Measurements from ENCODE around the gene ITPK1.
"Not testable (repeated sequence)": the region's sequence is repeated elsewhere in the genome, so short reads cannot be mapped to it uniquely, and the experiment has no call there.

Gene ITPK1

GRCh38 chr14:93106541-93107156 lies 9.1 kb downstream of the ITPK1 start:
- DNase-seq (ENCODE audit: insufficient read length, low spot score) (no peak), FAIRE-seq (no peak)

GRCh38 chr14:93105856-93106255 lies 9.9 kb downstream of the ITPK1 start:
- not testable (repeated sequence) for DNase-seq (ENCODE audit: insufficient read length, low spot score); FAIRE-seq

- no peak for FAIRE-seq
Measured at GRCh38 chr14:93105362-93105761, 10.4 kb downstream of the ITPK1 start.

DNA sequence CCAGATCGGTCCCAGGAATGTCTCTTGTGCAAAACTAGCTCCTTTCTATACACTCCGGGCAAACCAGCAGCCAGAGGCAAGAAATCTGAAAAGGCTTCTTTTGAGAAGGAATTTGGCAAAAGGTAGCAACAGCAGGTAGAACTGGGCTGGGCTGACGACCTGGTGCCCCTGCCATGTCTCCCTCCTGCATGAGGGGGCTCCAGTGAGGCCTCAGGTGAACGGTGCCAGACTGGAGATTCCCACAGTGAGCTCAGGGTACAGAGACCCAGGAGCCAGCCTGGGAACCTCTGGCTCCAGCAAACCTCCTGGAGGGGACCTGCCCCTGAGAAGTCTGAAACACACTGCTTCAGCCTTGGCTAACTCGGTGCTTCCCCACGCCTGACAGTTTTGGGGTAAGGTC lies 10.8 kb downstream of the ITPK1 start:
- no peak for FAIRE-seq

More at GRCh38 chr14:93105362-93105761, 10.4 kb downstream of the ITPK1 start:
- peak; percentile 39 for DNase-seq (ENCODE audit: insufficient read length, low spot score)

DNA sequence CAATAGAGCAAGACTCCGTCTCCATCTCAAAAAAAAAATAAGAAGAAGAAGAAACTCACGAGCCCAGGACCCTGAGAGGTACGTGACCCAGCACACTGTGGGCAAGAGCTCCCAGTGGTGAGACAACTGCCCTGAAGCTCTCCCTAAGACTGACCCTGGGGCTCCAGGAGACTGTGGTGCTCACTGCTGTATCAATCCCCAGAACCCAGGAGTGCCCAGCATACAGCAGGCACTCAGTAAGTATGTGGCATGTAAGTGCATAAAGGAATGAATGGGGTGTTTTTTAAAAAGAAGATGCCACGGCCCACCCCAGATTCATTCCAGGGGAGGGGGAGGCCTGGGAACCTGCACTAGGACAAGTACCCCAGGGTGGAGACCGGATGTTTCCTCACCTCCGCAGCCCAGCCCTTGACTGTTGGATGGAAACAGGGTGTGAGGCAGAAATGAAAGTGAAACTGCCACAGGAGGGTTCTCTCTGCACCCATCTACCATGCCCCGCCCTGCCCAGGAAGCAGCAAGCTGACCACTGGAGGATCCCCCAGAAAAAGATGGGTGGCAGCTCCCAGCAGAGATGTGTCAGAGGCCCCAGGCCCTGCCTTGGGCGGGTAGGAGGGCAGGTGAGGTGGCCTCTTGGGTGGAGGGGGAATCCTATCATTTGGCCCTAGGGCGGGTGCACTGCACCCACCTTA lies 12.2 kb downstream of the ITPK1 start:
- FAIRE-seq (no peak), DNase-seq (ENCODE audit: insufficient read length, low spot score) (peak; percentile 58)

More for the DNA sequence above, 10.8 kb downstream of the ITPK1 start:
- DNase-seq (ENCODE audit: insufficient read length, low spot score) = no peak

GRCh38 chr14:93102141-93102540 lies 13.6 kb downstream of the ITPK1 start:
- FAIRE-seq = no peak

DNA sequence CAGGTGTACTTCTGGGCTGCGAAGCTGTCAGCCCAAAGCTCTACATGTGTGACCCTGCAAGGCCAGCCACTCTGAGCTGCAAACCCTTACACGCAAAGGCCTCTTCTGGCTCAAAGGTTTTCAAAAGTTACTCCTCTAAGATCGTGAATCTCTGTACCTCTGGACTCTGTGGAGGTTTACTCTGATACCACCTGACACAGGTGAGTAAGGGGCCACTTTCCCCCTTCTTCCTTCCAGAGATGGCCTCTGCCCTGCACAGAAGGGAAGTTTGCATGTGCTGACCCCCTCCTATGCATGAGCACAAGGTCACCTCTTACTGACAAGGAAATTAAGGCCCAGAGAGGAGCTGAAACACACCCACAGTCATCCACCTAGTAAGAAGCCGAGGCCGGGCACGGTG lies 14.5 kb downstream of the ITPK1 start:
- DNase-seq (ENCODE audit: insufficient read length, low spot score) (no peak), FAIRE-seq (no peak)

More at GRCh38 chr14:93102141-93102540, 13.6 kb downstream of the ITPK1 start:
- DNase-seq (ENCODE audit: insufficient read length, low spot score) = no peak

DNA sequence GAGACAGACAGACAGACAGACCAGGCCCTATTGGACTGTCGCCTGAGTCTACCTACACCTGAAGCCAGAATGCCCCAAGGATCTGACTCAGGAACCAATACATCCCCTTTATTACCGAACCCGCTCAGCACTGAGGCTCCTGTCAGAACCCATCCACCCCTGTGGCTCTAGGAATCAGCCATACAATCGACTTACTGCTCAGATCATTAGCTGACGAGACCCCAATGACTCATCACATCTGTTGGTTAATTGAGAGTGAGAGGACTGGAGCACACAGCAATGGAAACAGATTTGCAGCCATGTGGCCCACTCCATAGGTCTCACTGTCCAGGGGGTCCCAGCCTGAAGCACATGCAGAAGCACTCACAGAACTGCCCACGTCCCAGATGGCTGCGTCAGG lies 15.2 kb downstream of the ITPK1 start:
- no peak for DNase-seq (ENCODE audit: insufficient read length, low spot score)
- FAIRE-seq = peak; percentile 54

DNA sequence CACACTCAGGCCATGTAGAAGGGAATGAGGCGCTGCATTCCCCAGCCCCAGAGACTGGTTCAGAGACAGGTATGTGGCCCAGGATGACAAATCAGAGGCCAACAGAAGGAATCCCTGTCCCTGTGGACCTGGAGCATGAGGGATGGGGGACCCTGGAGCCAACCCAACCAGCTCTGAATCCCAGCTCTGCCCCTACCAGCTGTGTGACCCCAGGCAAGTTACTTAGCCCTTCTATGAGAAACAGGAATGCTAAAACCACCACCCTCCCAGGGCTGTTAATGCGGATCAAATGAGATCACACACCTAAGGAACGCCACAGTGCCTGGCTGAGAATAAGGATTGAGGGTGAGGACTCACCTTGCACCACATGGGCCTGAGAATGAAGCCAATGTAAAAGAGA lies 15.6 kb downstream of the ITPK1 start:
- FAIRE-seq = peak; percentile 95
- no peak for DNase-seq (ENCODE audit: insufficient read length, low spot score)

DNA sequence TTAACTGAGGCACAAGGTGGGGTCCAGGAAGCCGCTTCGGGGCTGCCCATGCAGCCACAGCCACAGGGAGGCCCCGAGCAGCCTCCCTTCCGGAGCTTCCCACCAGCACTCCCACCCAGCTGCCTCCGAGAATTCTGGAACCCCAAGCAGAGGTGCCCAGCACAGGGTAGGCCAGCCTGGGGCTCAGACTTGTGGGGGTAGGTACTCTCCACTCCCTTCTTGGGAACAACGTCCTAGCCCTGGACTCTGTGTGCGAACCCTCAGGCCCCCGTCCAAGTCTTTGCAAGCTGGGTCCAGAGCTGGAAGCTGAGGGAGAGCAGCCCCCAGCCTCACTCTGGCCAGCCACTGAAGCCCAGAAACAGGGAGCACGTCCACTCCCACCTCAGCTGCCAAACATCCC lies 16.1 kb downstream of the ITPK1 start:
- DNase-seq (ENCODE audit: insufficient read length, low spot score) (no peak), FAIRE-seq (no peak)

- DNase-seq (ENCODE audit: insufficient read length, low spot score) (no peak), FAIRE-seq (no peak)
Measured at GRCh38 chr14:93099196-93099595, 16.5 kb downstream of the ITPK1 start.

DNA sequence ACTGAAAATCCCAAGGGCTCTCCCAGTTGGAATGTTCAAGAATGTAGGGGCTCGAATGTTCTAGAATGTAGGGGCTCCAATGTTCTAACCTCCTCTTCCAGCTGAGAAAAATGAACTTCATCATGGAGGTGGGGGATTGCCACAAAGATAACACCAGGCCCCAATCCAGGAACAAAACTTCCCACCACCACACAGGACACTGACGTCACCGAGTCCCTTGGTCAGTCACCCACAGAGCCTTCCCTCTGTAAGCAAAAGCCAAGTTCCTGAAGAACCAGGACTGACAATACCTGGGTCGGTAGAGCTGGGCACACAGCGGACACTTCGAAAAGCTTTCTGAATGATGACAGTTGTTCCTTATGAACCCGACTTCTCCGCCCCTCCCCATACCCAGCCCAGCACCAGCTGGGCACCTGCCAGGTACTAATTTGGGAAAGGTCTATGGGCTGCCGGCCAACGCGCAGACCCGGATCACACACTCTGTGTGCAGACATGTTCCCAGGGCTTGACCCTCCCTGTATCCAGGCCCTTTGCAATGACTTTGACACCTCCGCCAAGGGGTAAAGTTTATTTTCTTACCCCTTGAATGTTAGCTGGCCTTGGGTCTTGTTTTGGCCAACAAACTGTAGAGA lies 18.9 kb downstream of the ITPK1 start:
- FAIRE-seq (no peak), DNase-seq (ENCODE audit: insufficient read length, low spot score) (no peak)

DNA sequence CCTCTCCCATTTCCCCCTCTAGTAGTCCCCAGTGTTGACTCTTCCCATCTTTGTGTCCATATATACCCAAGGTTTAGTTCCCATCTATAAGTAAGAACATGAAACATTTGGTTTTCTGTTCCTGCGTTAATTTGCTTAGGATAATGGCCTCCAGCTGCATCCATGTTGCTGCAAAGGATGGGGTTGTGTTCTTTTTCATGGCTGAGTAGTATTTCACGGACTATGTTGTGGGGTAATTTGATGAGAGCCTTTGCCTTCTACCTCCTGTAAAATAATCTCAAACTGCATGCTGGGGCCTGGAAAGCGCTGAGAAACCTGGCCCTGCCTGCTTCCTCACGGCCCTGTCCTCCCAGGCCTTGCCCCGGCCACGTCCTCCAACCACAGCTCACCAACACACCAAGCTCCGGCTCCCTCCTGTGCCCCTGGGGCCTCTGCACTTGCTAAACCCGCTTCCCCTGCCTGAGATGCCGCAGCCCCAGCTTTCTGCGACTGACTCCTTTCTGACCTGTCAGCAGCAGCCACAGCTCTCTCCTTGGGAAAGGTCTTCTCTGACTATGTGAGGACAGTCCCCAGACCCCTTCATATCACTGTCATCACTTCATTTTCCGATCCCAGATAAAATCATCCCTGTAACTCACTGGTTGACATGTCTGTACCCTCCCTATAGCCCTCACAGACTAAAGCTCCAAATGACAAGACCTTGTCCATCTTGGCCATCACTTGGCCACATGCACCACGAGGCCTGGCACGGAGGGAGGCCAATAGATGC lies 19.8 kb downstream of the ITPK1 start:
- DNase-seq (ENCODE audit: insufficient read length, low spot score) (no peak), FAIRE-seq (no peak)

DNA sequence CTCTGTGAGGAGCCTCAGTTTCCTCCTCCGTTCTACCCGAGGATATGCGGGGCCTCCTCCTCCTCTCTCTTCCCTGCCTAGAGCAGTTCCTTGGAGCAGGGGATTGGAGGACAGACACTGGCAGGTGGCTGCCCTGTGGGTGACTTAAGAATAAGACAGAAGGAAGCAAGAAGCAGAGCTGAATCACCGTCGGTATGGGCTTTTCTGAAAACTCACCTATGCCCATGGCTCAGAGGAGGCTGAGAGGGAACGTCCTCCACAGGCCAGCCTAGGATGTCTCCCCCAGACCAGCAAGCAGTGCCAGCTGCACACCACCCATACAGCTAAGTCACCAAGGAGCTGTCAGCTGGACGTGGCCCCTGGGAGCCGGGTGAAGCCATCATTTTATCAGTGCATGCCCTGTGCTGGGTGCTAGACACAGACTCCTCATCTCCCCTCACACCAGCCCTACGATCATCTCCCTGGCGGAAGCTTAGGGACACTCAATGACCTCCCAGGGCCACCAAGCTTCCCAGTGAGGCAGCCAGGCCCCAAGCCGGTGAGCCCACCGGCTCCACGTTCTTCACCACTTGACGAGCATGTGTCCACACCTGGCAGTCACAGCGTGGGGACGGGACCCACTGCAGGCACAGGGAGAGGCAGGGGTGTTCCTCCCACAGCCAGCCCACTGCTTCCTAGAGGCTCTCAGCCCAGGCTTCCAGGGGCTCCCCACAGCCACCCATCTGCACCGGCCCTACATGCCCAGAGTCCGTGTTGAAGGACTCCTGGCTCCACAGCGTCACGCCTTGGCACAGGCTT lies 21.4 kb downstream of the ITPK1 start:
- FAIRE-seq (no peak), DNase-seq (ENCODE audit: insufficient read length, low spot score) (no peak)

GRCh38 chr14:93092606-93093556 lies 22.8 kb downstream of the ITPK1 start:
- FAIRE-seq (no peak), DNase-seq (ENCODE audit: insufficient read length, low spot score) (no peak)

DNA sequence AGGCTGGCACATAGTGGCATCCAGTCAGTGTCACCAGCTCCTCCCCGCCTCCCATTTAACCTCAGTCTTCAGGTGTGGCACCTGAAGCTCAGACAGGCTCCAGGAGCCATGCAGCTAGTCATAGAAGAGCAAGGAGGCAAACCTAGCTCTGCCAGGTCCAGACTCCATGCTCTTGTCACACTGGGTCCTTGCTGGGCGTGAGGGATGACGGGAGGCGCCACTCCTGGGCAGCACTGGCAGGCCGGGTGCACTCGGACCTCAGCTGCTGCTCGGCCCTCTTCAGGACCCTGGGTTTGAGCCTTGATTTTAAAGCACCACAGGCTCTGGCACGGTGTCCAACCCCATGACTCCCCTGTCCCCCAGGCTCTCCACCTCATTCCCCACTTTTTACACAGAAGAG lies 24.1 kb downstream of the ITPK1 start:
- FAIRE-seq = no peak
- no peak for DNase-seq (ENCODE audit: insufficient read length, low spot score)

- DNase-seq (ENCODE audit: insufficient read length, low spot score) = no peak
- FAIRE-seq = no peak
Measured at GRCh38 chr14:93090826-93091555, 24.7 kb downstream of the ITPK1 start.

DNA sequence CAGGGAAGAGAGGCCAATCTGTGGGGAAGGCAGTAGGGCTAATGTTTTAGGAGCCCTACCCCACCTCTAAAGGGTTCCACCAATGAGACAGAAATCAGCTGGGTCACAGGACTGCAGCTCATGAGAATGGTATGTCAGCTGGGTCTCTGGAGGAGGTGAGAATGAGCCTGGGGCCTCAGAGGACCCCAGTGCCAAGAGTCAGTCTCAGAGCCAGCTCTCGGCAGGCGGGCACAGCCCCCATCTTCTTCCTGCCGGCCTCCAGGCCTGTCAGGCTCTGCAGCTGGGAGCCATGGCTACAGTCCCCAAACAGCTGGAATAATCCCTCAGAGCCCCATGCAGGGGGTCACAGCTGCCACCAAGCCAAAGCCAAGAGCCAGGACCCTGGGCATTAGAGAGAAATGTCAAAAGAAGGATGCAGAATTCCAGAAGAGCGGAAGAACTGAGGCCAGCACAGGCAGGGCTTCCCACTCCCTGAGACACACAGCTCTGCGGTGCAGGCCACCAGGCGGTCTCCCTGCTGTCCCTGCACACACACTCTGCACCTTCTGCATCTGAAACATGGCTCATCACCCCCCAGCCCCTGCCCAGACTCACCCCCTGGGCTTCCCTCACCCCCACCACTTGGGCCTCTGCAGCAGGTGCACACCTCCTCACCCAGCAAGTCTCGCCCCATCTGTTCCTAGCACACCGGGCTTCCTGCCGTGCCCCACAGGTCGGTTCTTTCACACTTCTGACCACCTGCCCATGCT lies 26.0 kb downstream of the ITPK1 start:
- FAIRE-seq (no peak), DNase-seq (ENCODE audit: insufficient read length, low spot score) (no peak)
